Peyer's patch (tissue), 4 donors: ENCODE results near the gene CACNA1I.

Experiments
- CTCF ChIP-seq, 6 experiments: fragments of 450-650 bp in 4 of 6; fragments of 200-600 bp in 2 of 6; sonication (generic) in 1 of 6; IDR thresholded peaks; one replicate each; pipeline ENCODE4 v1.5.1; 2017 to 2019; ENCODE audit warnings: antibody characterized with exemption in 6 of 6, mild to moderate bottlenecking in 3 of 6, moderate library complexity in 1 of 6
- POLR2A ChIP-seq, 2 donors: fragments of 450-650 bp; IDR thresholded peaks; one replicate each; pipeline ENCODE4 v1.5.1; 2017; ENCODE audit warnings: antibody characterized with exemption in 2 of 2, mild to moderate bottlenecking in 2 of 2, moderate library complexity in 2 of 2

DNA sequence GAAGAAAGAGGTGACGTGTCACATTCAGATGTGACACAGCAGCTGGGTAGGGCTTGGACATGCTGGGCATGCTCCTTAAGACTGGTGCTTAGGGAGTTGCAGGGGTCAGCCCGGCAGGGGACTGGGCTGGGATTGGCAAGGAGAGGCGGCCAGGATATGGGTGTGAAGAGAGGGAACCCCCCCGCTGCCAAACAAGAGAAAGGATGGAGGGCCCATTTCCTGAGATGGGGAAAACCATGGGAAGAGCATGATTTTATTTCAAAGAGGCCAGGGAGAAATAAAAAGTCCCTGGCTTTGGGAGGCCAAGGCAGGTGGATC, 44.9 kb upstream of the CACNA1I start:
- TF ChIP-seq CTCF (IDR thresholded peaks at IDR 0.05) (no peak), POLR2A (IDR thresholded peaks at IDR 0.05) (no peak)
